Measurements from ENCODE around the gene IL2RA. TPM values are rescaled to one million over a fixed set of nuclear protein-coding genes. Genes with fewer than 3 reads are reported as not detected.

IL2RA gene
- total and polyA plus RNA-seq, 10 of the 15 experiments (the other 5 are each of a cell fraction or from before 2014, with no cell fraction given): 2.2 to 6.0 (median 4.9) TPM

DNA sequence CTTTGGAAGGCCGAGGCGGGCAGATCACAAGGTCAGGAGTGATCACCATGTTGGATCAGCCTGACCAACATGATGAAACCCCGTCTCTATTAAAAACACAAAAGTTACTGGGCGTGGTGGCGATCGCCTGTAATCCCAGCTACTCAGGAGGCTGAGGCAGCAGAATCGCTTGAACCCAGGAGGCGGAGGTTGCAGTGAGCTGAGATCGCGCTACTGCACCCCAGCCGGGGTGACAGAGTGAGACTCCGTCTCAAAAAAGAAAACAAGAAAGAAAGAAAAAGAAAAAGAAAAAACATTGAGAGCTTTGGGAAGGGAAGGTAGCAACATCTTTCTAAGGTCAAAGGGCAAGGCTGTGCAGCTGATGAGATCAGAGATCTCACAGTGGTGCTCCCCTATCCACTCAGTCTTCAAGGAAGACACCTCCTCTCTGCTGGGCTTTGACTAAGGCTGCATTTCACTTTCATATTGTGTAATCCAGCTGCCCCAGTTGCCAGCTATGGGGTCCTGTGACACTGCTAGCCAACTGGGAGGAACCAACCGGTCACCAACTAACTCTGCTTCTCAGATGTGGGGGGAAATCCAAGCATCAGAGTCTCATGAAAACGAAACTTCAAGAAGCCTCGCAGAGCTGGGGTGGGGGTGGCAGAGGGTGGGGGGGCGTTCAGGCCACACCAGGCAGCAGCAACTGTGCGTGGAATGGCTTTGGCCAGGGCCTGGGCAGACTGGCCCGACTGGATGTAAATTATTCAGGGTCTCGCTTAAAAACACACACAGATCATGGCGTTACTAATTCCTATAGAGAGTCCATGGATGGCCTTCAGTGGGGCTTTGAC, 86.3 kb downstream of the IL2RA start (continued):
- TF ChIP-seq, protein P1, sequence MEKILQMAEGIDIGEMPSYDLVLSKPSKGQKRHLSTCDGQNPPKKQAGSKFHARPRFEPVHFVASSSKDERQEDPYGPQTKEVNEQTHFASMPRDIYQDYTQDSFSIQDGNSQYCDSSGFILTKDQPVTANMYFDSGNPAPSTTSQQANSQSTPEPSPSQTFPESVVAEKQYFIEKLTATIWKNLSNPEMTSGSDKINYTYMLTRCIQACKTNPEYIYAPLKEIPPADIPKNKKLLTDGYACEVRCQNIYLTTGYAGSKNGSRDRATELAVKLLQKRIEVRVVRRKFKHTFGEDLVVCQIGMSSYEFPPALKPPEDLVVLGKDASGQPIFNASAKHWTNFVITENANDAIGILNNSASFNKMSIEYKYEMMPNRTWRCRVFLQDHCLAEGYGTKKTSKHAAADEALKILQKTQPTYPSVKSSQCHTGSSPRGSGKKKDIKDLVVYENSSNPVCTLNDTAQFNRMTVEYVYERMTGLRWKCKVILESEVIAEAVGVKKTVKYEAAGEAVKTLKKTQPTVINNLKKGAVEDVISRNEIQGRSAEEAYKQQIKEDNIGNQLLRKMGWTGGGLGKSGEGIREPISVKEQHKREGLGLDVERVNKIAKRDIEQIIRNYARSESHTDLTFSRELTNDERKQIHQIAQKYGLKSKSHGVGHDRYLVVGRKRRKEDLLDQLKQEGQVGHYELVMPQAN (conservative IDR thresholded peaks at IDR 0.05): 0 out of 2 replicates have a peak, but pooled peaks have one; percentile 4
- TF ChIP-seq SP1 (IDR thresholded peaks at IDR 0.05; ENCODE audit: low read depth, low read length): peak; percentile 21
- TF ChIP-seq BCL11A (IDR thresholded peaks at IDR 0.05; ENCODE audit: low read depth, low read length): peak; percentile 62; the same call in 1 of the 2 replicates
- TF ChIP-seq, protein P2, sequence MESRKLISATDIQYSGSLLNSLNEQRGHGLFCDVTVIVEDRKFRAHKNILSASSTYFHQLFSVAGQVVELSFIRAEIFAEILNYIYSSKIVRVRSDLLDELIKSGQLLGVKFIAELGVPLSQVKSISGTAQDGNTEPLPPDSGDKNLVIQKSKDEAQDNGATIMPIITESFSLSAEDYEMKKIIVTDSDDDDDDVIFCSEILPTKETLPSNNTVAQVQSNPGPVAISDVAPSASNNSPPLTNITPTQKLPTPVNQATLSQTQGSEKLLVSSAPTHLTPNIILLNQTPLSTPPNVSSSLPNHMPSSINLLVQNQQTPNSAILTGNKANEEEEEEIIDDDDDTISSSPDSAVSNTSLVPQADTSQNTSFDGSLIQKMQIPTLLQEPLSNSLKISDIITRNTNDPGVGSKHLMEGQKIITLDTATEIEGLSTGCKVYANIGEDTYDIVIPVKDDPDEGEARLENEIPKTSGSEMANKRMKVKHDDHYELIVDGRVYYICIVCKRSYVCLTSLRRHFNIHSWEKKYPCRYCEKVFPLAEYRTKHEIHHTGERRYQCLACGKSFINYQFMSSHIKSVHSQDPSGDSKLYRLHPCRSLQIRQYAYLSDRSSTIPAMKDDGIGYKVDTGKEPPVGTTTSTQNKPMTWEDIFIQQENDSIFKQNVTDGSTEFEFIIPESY (IDR thresholded peaks at IDR 0.05): no peak; the same call in 1 of the 2 replicates
- TF ChIP-seq ZNF217 (IDR thresholded peaks at IDR 0.05): no peak
- TF ChIP-seq TAF1 (IDR thresholded peaks at IDR 0.05; ENCODE audit: borderline replicate concordance, low read depth, low read length): peak; percentile 55; the same call in 1 of the 2 replicates
- peak; percentile 37; the same call in 1 of the 2 replicates for TF ChIP-seq DPF2 (IDR thresholded peaks at IDR 0.05)
- no peak for TF ChIP-seq CHD1 (IDR thresholded peaks at IDR 0.05; ENCODE audit: low read depth, low read length)
- TF ChIP-seq RELA (IDR thresholded peaks at IDR 0.05; ENCODE audit: borderline replicate concordance, partially characterized antibody): no peak
- TF ChIP-seq POLR2A (IDR thresholded peaks at IDR 0.05; ENCODE audit: low read depth, low read length): peak; percentile 50; the same call in 1 of the 2 replicates
- TF ChIP-seq PML (IDR thresholded peaks at IDR 0.05; ENCODE audit: low read length): 0 out of 2 replicates have a peak, but pooled peaks have one; percentile 27
- peak; percentile 62; the same call in 1 of the 2 replicates for TF ChIP-seq NFXL1 (IDR thresholded peaks at IDR 0.05; ENCODE audit: borderline replicate concordance)
- TF ChIP-seq CREM (IDR thresholded peaks at IDR 0.05; ENCODE audit: low read depth): peak; percentile 74; the same call in 1 of the 2 replicates
- TF ChIP-seq SREBF2 (IDR thresholded peaks at IDR 0.05; ENCODE audit: low read length): no peak
- TF ChIP-seq SMARCA5 (IDR thresholded peaks at IDR 0.05): no peak; the same call in 1 of the 2 replicates
- peak; percentile 63 for TF ChIP-seq TCF12 (IDR thresholded peaks at IDR 0.05; ENCODE audit: low read depth, low read length)
- TF ChIP-seq MEF2B (IDR thresholded peaks at IDR 0.05; ENCODE audit: partially characterized antibody, poor library complexity, severe bottlenecking): no peak
- TF ChIP-seq, protein P3, sequence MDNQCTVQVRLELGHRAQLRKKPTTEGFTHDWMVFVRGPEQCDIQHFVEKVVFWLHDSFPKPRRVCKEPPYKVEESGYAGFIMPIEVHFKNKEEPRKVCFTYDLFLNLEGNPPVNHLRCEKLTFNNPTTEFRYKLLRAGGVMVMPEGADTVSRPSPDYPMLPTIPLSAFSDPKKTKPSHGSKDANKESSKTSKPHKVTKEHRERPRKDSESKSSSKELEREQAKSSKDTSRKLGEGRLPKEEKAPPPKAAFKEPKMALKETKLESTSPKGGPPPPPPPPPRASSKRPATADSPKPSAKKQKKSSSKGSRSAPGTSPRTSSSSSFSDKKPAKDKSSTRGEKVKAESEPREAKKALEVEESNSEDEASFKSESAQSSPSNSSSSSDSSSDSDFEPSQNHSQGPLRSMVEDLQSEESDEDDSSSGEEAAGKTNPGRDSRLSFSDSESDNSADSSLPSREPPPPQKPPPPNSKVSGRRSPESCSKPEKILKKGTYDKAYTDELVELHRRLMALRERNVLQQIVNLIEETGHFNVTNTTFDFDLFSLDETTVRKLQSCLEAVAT (IDR thresholded peaks at IDR 0.05): peak; percentile 99
- TF ChIP-seq HCFC1 (IDR thresholded peaks at IDR 0.05; ENCODE audit: low read length): no peak
- TF ChIP-seq, protein P4, sequence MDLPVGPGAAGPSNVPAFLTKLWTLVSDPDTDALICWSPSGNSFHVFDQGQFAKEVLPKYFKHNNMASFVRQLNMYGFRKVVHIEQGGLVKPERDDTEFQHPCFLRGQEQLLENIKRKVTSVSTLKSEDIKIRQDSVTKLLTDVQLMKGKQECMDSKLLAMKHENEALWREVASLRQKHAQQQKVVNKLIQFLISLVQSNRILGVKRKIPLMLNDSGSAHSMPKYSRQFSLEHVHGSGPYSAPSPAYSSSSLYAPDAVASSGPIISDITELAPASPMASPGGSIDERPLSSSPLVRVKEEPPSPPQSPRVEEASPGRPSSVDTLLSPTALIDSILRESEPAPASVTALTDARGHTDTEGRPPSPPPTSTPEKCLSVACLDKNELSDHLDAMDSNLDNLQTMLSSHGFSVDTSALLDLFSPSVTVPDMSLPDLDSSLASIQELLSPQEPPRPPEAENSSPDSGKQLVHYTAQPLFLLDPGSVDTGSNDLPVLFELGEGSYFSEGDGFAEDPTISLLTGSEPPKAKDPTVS (IDR thresholded peaks at IDR 0.05; ENCODE audit: low read depth, low read length): no peak
- no peak for TF ChIP-seq HDAC2 (IDR thresholded peaks at IDR 0.05)
- peak in 1 of 2 experiments; percentile 28; a peak in 1 of 4 replicates for TF ChIP-seq EP300 (IDR thresholded peaks at IDR 0.05; ENCODE audit: borderline replicate concordance in 1 of 2, control insufficient read depth in 1 of 2, low read depth in 2 of 2, low read length in 2 of 2)
- TF ChIP-seq EGR1 (IDR thresholded peaks at IDR 0.05; ENCODE audit: borderline replicate concordance in 1 of 2, low read depth in 2 of 2, low read length in 2 of 2): peak in 1 of 2 experiments; percentile 51; a peak in 1 of 3 replicates
- TF ChIP-seq RAD51 (IDR thresholded peaks at IDR 0.05): peak; percentile 38; the same call in 1 of the 2 replicates
